Lung (tissue), 12 donors: ENCODE measurements around the gene USH1G. TPM values are rescaled to one million over a fixed set of nuclear protein-coding genes. Genes with fewer than 3 reads are reported as not detected.

ENCODE experiments used
- ATAC-seq: fragments of 200-7000 bp; cut with Tn5 transposase; one replicate; pipeline ENCODE4 v1.9.1; 2020; ENCODE audit warnings: moderate number of reproducible peaks; ENCODE audit not compliant: insufficient read depth, low FRiP score
- DNase-seq, 3 donors: peaks; one replicate each; pipeline ENCODE4 v3.0.0-alpha.2; 2013 to 2017
- H3K27ac ChIP-seq, 2 donors: one replicate each; pipeline ENCODE4 v1.5.1; 2013; ENCODE audit warnings: mild to moderate bottlenecking in 2 of 2, moderate library complexity in 2 of 2, control low read depth in 1 of 2, inconsistent platforms in 1 of 2, low read depth in 1 of 2, low read length in 1 of 2
- H3K27me3 ChIP-seq, 3 donors: one replicate each; pipeline ENCODE4 v1.5.1; 2013; ENCODE audit warnings: low read length in 2 of 3; ENCODE audit not compliant: control insufficient read depth in 3 of 3, insufficient read depth in 3 of 3
- H3K36me3 ChIP-seq, 4 donors: one replicate each; pipeline ENCODE4 v1.5.1; 2013; ENCODE audit warnings: low read length in 4 of 4, mild to moderate bottlenecking in 1 of 4, moderate library complexity in 1 of 4; ENCODE audit not compliant: control insufficient read depth in 4 of 4, insufficient read depth in 4 of 4
- H3K4me1 ChIP-seq, 5 donors: one replicate each; pipeline ENCODE4 v1.5.1; 2013; ENCODE audit warnings: low read length in 5 of 5, mild to moderate bottlenecking in 2 of 5, moderate library complexity in 1 of 5; ENCODE audit not compliant: control insufficient read depth in 5 of 5, insufficient read depth in 5 of 5
- H3K4me3 ChIP-seq: one replicate; pipeline ENCODE4 v1.5.1; 2013; ENCODE audit warnings: mild to moderate bottlenecking, control low read depth, moderate library complexity
- H3K9ac ChIP-seq, 2 donors: one replicate each; pipeline ENCODE4 v1.5.1; 2013; ENCODE audit warnings: low read length in 2 of 2, control low read depth in 1 of 2; ENCODE audit not compliant: insufficient read depth in 1 of 2
- H3K9me3 ChIP-seq, 4 donors: one replicate each; pipeline ENCODE4 v1.5.1; 2013; ENCODE audit warnings: low read length in 3 of 4, mild to moderate bottlenecking in 1 of 4, moderate library complexity in 1 of 4; ENCODE audit not compliant: control insufficient read depth in 4 of 4, insufficient read depth in 3 of 4
- CTCF ChIP-seq: IDR thresholded peaks from 2 replicates; pipeline ENCODE4 v1.5.1; 2012; ENCODE audit warnings: mild to moderate bottlenecking; ENCODE audit errors: control extremely low read depth, extremely low read depth
- WGBS, 2 donors: extraction: QIAGEN DNeasy Blood & Tissue Kit; methylation state at CpG; one replicate each; pipeline ENCODE4 v1.1.7; 2013; 5-methylcytosine and 5-hydroxymethylcytosine counted together
- polyA plus RNA-seq, 2 donors: library from polyadenylated mRNA; stranded (reverse); fragments of 200-250 nt; gene quantifications; one replicate each; pipeline ENCODE4 v1.2.1, GENCODE V29; 2013
- total RNA-seq, 2 donors: library from RNA; depleted of rRNA in 1 of 2; stranded (reverse); fragments of >200 nt in 1 of 2; gene quantifications; one replicate each; pipeline ENCODE4 v1.2.1, GENCODE V29; 2014 to 2021
- donor health status: control.
- donor health status: control.
- donor health status: Bipolar disorder and iron deficiency.
- donor health status: healthy.
- donor health status: DM: yes; HTN: yes; CAD: no.

Gene USH1G
- total and polyA plus RNA-seq, 4 donors = 0.01 TPM; not detected in 3

- H3K9me3 ChIP-seq = no peaks in the 10 kb centered on the region
- DNase-seq (no peak), ATAC-seq (no peak)
- H3K27ac ChIP-seq = no peak overlapping the region
- H3K27me3 ChIP-seq = peaks cover 8 to 53% (median 44%) of the 10 kb centered on the region in 3 donors
- H3K9ac ChIP-seq = no peak overlapping the region
- H3K4me3 ChIP-seq = no peak overlapping the region
- 56 to 74% methylated on average over 20 of the region's 20 CpGs for WGBS, 2 donors
- no peak for TF ChIP-seq CTCF
- no peaks in the 10 kb centered on the region for H3K36me3 ChIP-seq
- H3K4me1 ChIP-seq = peaks cover 0 to 11% (median 0%) of the 10 kb centered on the region in 5 donors
These were observed 30.8 kb downstream of the USH1G start for GRCh38 chr17:74892013-74892841.

DNA sequence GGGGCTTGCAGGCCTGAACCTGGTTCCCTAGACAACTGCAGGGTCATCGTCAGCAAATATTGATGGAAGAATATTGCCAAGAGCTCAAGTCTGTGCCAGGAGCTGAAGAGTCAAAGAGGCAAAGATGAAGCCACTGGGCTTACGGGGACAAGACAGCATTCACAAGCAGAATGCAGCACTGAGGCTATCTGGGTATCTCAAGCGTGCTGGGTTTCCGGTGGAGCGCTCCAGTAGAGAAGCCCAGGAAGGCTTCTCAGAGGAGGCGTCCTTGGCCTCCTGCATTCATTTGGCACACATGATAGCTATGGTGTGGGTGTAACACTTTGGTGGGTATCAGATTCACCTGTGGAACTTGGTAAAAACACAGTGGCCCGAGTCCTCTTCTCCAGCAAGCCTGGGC, 32.5 kb downstream of the USH1G start:
- no peak for DNase-seq
- no peaks in the 10 kb centered on the region for H3K36me3 ChIP-seq

DNA sequence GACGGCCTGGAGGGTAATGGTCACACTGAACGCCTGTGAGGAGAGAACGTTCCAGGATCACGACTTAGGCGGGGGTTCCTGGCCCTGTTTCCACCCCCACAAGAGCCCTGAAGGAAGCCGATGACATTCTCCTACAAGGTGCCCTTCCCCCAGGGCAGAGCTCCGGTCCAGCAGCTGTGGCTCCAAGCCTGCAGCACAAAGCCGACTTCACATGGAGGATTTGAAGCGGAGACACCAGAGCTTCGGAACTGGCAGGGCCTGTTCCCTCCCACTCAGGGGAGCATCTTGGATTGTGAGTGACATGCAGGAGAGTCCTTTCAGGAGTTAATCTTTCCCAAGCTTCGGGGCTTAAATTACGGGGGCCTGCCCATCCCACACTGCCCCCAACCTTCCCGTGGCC, 34.6 kb downstream of the USH1G start:
- no peak for DNase-seq
- Histone ChIP-seq H3K27me3 (peaks cover 9 to 33% (median 19%) of the 10 kb centered on the region in 3 donors), H3K9me3 (no peaks in the 10 kb centered on the region), H3K36me3 (no peaks in the 10 kb centered on the region), H3K27ac (no peak overlapping the region), H3K9ac (no peak overlapping the region), H3K4me3 (no peak overlapping the region), H3K4me1 (peaks cover 0 to 11% (median 0%) of the 10 kb centered on the region in 5 donors)
- 61 to 66% methylated on average over 13 of the region's 13 CpGs for WGBS, 2 donors
- no peak for ATAC-seq
- TF ChIP-seq CTCF = no peak

More for the DNA sequence above, 32.5 kb downstream of the USH1G start:
- TF ChIP-seq CTCF = no peak
- no peaks in the 10 kb centered on the region for H3K9me3 ChIP-seq
- H3K4me1 ChIP-seq = peaks cover 0 to 11% (median 0%) of the 10 kb centered on the region in 5 donors
- peaks cover 9 to 49% (median 36%) of the 10 kb centered on the region in 3 donors for H3K27me3 ChIP-seq
- no peak overlapping the region for H3K9ac ChIP-seq
- no peak for ATAC-seq
- no peak overlapping the region for H3K4me3 ChIP-seq
- 91 to 97% methylated on average over 7 of the region's 7 CpGs for WGBS, 2 donors
- H3K27ac ChIP-seq = no peak overlapping the region
